DND-41 (cell line): ENCODE data around the gene MAP3K5.

Source experiments
- ATAC-seq: fragments of 200-7000 bp; cut with Tn5 transposase; 3 replicates; pipeline ENCODE4 v1.9.1; 2021; ENCODE audit warnings: low read depth; ENCODE audit not compliant: insufficient read depth
- DNase-seq: peaks from one replicate; pipeline ENCODE4 v3.0.0-alpha.2; 2020
- H2AFZ ChIP-seq: 2 replicates; pipeline ENCODE4 v1.6.0; 2012; ENCODE audit warnings: low read depth, low read length
- H3K27ac ChIP-seq: 2 replicates; pipeline ENCODE4 v1.5.1; 2012; ENCODE audit warnings: low read length, inconsistent platforms
- H3K27me3 ChIP-seq: fragments of 200-600 bp; sonication (generic); 2 replicates; pipeline ENCODE4 v1.6.0; 2012; ENCODE audit warnings: low read length, mild to moderate bottlenecking, inconsistent platforms; ENCODE audit not compliant: insufficient read depth, poor library complexity
- H3K36me3 ChIP-seq: 2 replicates; pipeline ENCODE4 v1.5.1; 2012; ENCODE audit warnings: low read length, inconsistent platforms; ENCODE audit not compliant: insufficient read depth
- H3K4me1 ChIP-seq: 2 replicates; pipeline ENCODE4 v1.5.1; 2012; ENCODE audit warnings: mild to moderate bottlenecking, low read length; ENCODE audit not compliant: insufficient read depth
- H3K4me2 ChIP-seq: 2 replicates; pipeline ENCODE4 v1.6.0; 2012; ENCODE audit warnings: mild to moderate bottlenecking, moderate library complexity, low read length, inconsistent platforms; ENCODE audit not compliant: insufficient read depth
- H3K4me3 ChIP-seq, 2 experiments: fragments of 200-600 bp in 1 of 2; shearing (Covaris generic) in 1 of 2; 2 replicates each; pipeline ENCODE4 v1.5.1; 2012 to 2016; ENCODE audit warnings: inconsistent platforms in 2 of 2, low read length in 2 of 2, mild to moderate bottlenecking in 2 of 2, low read depth in 1 of 2, moderate library complexity in 1 of 2
- H3K79me2 ChIP-seq: 2 replicates; pipeline ENCODE4 v1.6.0; 2012; ENCODE audit warnings: low read length, inconsistent platforms; ENCODE audit not compliant: insufficient read depth
- H3K9ac ChIP-seq: 2 replicates; pipeline ENCODE4 v1.6.0; 2012; ENCODE audit warnings: low read depth, mild to moderate bottlenecking, inconsistent platforms, low read length, moderate library complexity
- H3K9me3 ChIP-seq: 2 replicates; pipeline ENCODE4 v1.5.1; 2012; ENCODE audit warnings: low read length, moderate library complexity, mild to moderate bottlenecking, inconsistent platforms; ENCODE audit not compliant: insufficient read depth, severe bottlenecking
- H4K20me1 ChIP-seq: 2 replicates; pipeline ENCODE4 v1.6.0; 2012; ENCODE audit warnings: low read length; ENCODE audit not compliant: insufficient read depth
- EZH2 ChIP-seq: IDR thresholded peaks from 3 replicates; pipeline ENCODE4 v1.6.1; 2012; ENCODE audit warnings: borderline replicate concordance, low read depth, mild to moderate bottlenecking, moderate library complexity, low read length, inconsistent platforms; ENCODE audit not compliant: severe bottlenecking
- TF ChIP-seq, protein P1 (sequence below): IDR thresholded peaks from 2 replicates; pipeline ENCODE4 v1.5.1; 2012; ENCODE audit warnings: borderline replicate concordance, low read length, moderate library complexity, mild to moderate bottlenecking; ENCODE audit not compliant: poor library complexity, severe bottlenecking; ENCODE audit errors: extremely low read depth

The MAP3K5 gene

DNA sequence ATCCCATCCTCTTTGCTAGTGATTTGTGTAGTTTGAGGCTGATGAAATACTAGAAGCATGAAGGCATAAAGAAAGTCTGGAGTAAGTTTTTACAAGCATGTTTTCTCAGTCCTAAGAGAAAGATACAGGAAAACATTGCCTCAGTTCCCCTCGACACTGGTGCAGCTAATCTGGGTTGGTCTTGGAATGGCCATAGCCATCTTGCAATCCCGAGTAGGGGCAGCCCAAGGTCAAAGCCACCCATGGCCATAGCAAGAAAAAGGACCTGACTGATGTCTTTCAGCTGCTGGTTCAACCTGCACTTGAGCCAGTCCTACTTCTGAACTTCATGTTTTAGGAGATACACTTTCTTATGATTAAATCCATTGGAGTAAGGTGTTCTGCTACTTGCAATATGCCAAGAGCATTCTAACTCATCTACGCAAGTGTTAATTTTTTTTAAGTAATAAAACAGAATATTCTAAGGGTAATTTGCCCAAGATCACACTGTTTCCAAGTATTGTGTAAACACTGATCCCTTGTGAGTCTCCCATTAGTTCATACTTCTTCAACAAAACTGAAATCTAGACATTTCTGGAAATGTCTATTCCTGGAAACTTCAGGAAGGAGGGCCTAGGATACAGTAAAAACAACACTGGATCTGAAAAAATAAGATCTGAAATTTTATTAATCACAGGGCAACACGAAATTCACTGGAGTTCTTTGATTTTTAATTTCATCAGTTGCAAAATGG lies 108.9 kb downstream of the MAP3K5 start:
- Histone ChIP-seq H3K27ac (no peak overlapping the region), H3K4me1 (no peaks in the 10 kb centered on the region), H3K4me3 (no peak overlapping the region), H3K79me2 (no peaks in the 10 kb centered on the region), H3K9me3 (no peaks in the 10 kb centered on the region), H3K36me3 (no peaks in the 10 kb centered on the region), H3K4me2 (no peak overlapping the region), H3K9ac (no peak overlapping the region), H2AFZ (no peak overlapping the region), H4K20me1 (no peaks in the 10 kb centered on the region), H3K27me3 (peaks cover 3% of the 10 kb centered on the region)
- no peak for DNase-seq
- TF ChIP-seq, protein P1, sequence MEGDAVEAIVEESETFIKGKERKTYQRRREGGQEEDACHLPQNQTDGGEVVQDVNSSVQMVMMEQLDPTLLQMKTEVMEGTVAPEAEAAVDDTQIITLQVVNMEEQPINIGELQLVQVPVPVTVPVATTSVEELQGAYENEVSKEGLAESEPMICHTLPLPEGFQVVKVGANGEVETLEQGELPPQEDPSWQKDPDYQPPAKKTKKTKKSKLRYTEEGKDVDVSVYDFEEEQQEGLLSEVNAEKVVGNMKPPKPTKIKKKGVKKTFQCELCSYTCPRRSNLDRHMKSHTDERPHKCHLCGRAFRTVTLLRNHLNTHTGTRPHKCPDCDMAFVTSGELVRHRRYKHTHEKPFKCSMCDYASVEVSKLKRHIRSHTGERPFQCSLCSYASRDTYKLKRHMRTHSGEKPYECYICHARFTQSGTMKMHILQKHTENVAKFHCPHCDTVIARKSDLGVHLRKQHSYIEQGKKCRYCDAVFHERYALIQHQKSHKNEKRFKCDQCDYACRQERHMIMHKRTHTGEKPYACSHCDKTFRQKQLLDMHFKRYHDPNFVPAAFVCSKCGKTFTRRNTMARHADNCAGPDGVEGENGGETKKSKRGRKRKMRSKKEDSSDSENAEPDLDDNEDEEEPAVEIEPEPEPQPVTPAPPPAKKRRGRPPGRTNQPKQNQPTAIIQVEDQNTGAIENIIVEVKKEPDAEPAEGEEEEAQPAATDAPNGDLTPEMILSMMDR = no peak
- TF ChIP-seq EZH2 = no peak
- ATAC-seq = no peak

DNA sequence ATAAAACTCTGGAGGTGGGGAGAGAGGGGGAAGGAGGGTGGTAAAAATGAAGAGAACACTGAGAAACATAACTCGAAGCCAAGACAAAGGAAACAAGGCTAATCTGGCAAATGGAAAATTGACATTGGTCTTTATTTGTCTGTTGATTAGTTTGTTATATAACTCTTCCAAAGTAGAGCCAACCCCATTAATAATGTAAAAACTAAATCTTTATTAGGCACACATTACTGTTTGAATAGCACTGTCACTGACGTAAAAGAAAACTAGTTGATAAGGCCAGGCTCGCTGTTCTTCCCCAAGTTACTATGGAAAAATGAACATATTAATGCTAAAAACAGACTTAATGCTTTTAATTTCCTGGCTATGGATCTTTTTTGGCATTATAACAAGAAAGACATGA lies 110.0 kb downstream of the MAP3K5 start:
- no peak overlapping the region for H3K4me2 ChIP-seq
- H3K4me1 ChIP-seq = no peaks in the 10 kb centered on the region
- no peak for ATAC-seq
- H3K79me2 ChIP-seq = no peaks in the 10 kb centered on the region
- peaks cover 3% of the 10 kb centered on the region for H3K27me3 ChIP-seq
- no peak overlapping the region for H2AFZ ChIP-seq
- no peak overlapping the region for H3K27ac ChIP-seq
- H3K4me3 ChIP-seq = no peak overlapping the region
- no peaks in the 10 kb centered on the region for H3K9me3 ChIP-seq
- TF ChIP-seq, protein P1 = no peak
- no peak for TF ChIP-seq EZH2
- no peaks in the 10 kb centered on the region for H3K36me3 ChIP-seq
- H4K20me1 ChIP-seq = no peaks in the 10 kb centered on the region
- no peak overlapping the region for H3K9ac ChIP-seq
- DNase-seq = no peak

DNA sequence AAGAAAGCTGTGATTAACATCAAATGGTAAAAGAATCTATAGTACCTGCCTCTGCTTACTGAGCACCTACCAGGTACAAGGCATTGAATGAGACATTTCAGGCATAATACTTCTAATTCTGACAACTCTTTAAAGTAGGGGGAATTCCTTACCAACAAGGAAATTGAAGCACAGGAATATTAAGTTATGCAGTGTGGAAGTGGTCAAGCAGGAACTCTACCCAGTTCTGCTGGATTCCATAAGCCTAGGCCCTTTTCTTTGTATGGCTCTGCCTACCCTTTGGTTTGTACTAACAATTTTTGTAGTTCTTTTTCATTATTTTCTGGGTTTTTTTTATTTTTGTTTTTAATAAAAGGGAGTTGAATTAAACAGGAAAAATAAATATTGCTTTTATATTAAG lies 114.5 kb downstream of the MAP3K5 start:
- no peak for ATAC-seq
- Histone ChIP-seq H3K36me3 (no peaks in the 10 kb centered on the region), H3K27ac (no peak overlapping the region), H3K9ac (no peak overlapping the region), H3K27me3 (no peaks in the 10 kb centered on the region), H4K20me1 (no peaks in the 10 kb centered on the region), H3K79me2 (no peaks in the 10 kb centered on the region), H3K4me3 (no peak overlapping the region), H3K9me3 (no peaks in the 10 kb centered on the region), H2AFZ (no peak overlapping the region), H3K4me1 (no peaks in the 10 kb centered on the region), H3K4me2 (no peak overlapping the region)
- TF ChIP-seq, protein P1 = no peak
- TF ChIP-seq EZH2 = no peak
- DNase-seq = no peak

DNA sequence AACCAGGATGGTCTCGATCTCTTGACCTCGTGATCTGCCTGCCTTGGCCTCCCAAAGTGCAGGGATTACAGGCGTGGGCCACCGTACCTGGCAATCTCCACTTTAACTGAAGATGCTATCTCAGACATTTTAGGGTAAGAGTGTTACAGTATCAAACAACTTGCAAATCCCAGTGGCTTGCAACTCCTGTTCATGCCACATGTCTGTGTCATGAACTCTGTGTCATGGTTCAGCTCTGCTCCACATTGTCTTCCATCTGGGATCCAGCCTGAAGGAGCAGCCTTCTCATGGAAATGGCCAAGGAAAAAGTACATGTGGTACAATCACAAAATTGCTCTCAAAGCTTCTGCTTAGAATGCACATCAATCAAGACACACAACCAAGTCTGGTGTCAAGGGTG lies 114.9 kb downstream of the MAP3K5 start:
- Histone ChIP-seq H3K4me1 (no peaks in the 10 kb centered on the region), H3K27me3 (no peaks in the 10 kb centered on the region), H3K27ac (no peak overlapping the region), H4K20me1 (no peaks in the 10 kb centered on the region), H3K4me3 (no peak overlapping the region), H3K36me3 (no peaks in the 10 kb centered on the region), H2AFZ (no peak overlapping the region), H3K79me2 (no peaks in the 10 kb centered on the region), H3K4me2 (no peak overlapping the region), H3K9ac (no peak overlapping the region), H3K9me3 (no peaks in the 10 kb centered on the region)
- TF ChIP-seq, protein P1 = no peak
- no peak for TF ChIP-seq EZH2
- DNase-seq (no peak), ATAC-seq (no peak)
